Neutrophil (primary cell): ENCODE data around the gene KLHL15.

Experiments
- H3K27ac ChIP-seq: fragments of 200-600 bp; sonication (generic); 2 replicates; pipeline ENCODE4 v1.5.1; 2016; ENCODE audit warnings: mild to moderate bottlenecking, moderate library complexity
- H3K27me3 ChIP-seq: fragments of 200-600 bp; sonication (generic); 2 replicates; pipeline ENCODE4 v1.6.0; 2016; ENCODE audit warnings: mild to moderate bottlenecking
- H3K36me3 ChIP-seq: fragments of 200-600 bp; sonication (generic); 2 replicates; pipeline ENCODE4 v1.5.1; 2017
- H3K4me1 ChIP-seq, 2 experiments: fragments of 200-600 bp in 1 of 2; sonication (generic) in 1 of 2; 1 replicate in 1 of 2; 2 replicates in 1 of 2; pipeline versions ENCODE4 v1.5.1 to v1.6.1; 2013 to 2016; ENCODE audit warnings: low read depth in 1 of 2, low read length in 1 of 2, mild to moderate bottlenecking in 1 of 2, moderate library complexity in 1 of 2; ENCODE audit not compliant: control insufficient read depth in 1 of 2, insufficient read depth in 1 of 2
- H3K4me3 ChIP-seq, 2 experiments: fragments of 200-600 bp in 1 of 2; sonication (generic) in 1 of 2; 1 replicate in 1 of 2; 2 replicates in 1 of 2; pipeline ENCODE4 v1.5.1; 2013 to 2016; ENCODE audit warnings: low read depth in 1 of 2, low read length in 1 of 2, mild to moderate bottlenecking in 1 of 2, moderate library complexity in 1 of 2
- H3K9me3 ChIP-seq: fragments of 200-600 bp; sonication (generic); 2 replicates; pipeline ENCODE4 v1.5.1; 2016
- CTCF ChIP-seq: fragments of 200-600 bp; sonication (generic); IDR thresholded peaks from 2 replicates; pipeline ENCODE4 v1.5.1; 2016; ENCODE audit warnings: antibody characterized with exemption

KLHL15 gene

GRCh38 chrX:23938690-23939089, 88.3 kb downstream of the KLHL15 start:
- Histone ChIP-seq H3K36me3 (no peaks in the 10 kb centered on the region), H3K27ac (no peak overlapping the region), H3K4me1 (no peaks in the 10 kb centered on the region), H3K27me3 (no peaks in the 10 kb centered on the region), H3K9me3 (no peaks in the 10 kb centered on the region), H3K4me3 (no peak overlapping the region)
- TF ChIP-seq CTCF, result no peak

GRCh38 chrX:23937100-23937499, 89.9 kb downstream of the KLHL15 start:
- Histone ChIP-seq H3K4me3 (no peak overlapping the region), H3K36me3 (no peaks in the 10 kb centered on the region), H3K9me3 (no peaks in the 10 kb centered on the region), H3K27ac (no peak overlapping the region), H3K27me3 (no peaks in the 10 kb centered on the region), H3K4me1 (no peaks in the 10 kb centered on the region)
- no peak for TF ChIP-seq CTCF

- Histone ChIP-seq H3K36me3 (no peaks in the 10 kb centered on the region), H3K9me3 (no peaks in the 10 kb centered on the region), H3K27me3 (no peaks in the 10 kb centered on the region), H3K27ac (no peak overlapping the region), H3K4me1 (no peaks in the 10 kb centered on the region), H3K4me3 (no peak overlapping the region)
- TF ChIP-seq CTCF, result no peak
Observed at GRCh38 chrX:23936180-23936579, 90.8 kb downstream of the KLHL15 start.

- Histone ChIP-seq H3K36me3 (no peaks in the 10 kb centered on the region), H3K27me3 (no peaks in the 10 kb centered on the region), H3K27ac (no peak overlapping the region), H3K9me3 (no peaks in the 10 kb centered on the region), H3K4me1 (no peaks in the 10 kb centered on the region), H3K4me3 (no peak overlapping the region)
- no peak for TF ChIP-seq CTCF
Observed at GRCh38 chrX:23935106-23935505, 91.9 kb downstream of the KLHL15 start.
